ENCODE measurements around the gene CPZ.
"Not testable (repeated sequence)": the region's sequence is repeated elsewhere in the genome, so short reads cannot be mapped to it uniquely, and the experiment has no call there.

Gene CPZ

DNA sequence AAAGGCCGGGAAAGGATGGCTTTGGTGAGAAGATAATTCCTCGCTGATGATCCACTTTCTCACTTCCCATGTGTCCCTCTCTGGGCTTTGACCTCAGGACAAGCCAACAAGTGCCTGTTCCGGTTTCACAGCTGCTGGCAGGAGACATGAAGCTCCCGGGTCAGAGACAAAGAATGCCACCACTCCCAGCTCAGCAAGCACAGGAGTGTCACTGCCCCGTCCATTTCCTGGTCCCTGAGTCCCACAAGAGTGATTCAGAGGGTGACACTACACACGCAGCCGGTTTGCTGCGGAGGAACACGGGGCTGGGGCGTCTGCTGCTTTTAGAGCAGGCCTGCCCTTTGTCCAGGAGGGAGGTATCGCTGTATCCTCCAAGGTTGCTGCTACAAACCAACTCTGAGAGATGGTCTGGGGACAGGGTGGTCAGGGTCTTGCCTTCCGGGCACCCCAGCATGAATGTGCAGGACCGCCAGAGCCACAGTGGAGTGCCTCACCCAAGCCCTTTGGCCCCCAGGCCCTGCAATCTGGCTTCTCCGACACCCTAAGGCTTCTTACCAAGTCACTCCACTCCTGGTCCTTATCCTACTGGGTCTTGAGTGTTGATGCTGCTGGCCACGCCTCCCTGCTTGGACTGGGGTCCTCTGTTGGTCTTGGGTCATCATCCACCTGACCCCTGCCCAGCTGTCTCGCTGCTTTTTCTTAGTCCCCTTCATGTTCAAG is 49.5 kb downstream of the CPZ start:
- no peak for DNase-seq

GRCh38 chr4:8642651-8643321 is 50.2 kb downstream of the CPZ start:
- no peak for DNase-seq

GRCh38 chr4:8643441-8643840 is 50.9 kb downstream of the CPZ start:
- no peak for DNase-seq

GRCh38 chr4:8643986-8644385 is 51.4 kb downstream of the CPZ start:
- DNase-seq, result no peak

DNA sequence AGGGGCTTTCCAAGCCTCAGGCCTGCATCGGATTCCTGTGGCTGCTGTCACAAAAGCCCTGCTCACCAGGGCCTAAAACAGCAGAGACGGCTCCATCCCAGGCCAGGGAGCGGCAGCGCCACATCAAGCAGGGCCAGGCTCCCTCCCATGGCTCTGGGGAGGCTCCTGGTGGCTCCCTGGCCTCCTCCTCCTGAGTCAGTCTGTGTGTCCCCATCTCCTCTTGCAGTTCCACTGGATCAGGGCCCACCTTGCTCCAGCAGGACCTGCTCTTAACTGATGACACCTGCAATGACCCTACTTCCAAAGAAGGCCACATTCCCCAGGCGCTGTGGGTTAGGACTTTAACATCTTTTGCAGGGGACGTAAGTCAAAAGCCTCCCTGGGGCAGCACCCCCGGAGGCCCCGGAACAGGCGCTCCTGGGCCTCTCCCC is 51.9 kb downstream of the CPZ start:
- no peak for DNase-seq

- no peak for DNase-seq
Measured at GRCh38 chr4:8644966-8645752, 52.6 kb downstream of the CPZ start.

GRCh38 chr4:8645753-8646124 is 53.2 kb downstream of the CPZ start:
- no peak for DNase-seq

GRCh38 chr4:8646296-8647093 is 53.9 kb downstream of the CPZ start:
- no peak for DNase-seq

DNA sequence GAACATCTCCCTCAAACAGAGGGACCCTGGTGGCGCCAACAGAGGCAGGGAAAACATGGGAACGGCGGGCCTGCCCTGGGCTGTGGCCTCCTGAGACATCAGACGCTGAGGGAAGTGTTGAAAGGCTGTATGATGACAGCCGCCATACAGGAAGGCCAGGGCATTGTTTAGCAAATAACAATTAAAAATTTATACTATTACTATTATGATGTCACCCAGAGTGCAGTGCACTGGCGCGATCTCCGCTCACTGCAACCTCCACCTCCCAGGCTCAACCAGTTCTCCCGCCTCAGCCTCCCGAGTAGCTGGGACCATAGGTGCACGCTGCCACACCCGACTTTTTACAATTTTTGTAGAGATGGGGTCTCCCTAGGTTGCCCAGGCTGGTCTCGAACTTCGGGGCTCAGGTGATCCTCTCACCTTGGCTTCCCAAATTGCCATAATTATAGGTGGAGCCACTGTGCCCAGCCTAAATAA is 54.6 kb downstream of the CPZ start:
- DNase-seq, result no peak

DNA sequence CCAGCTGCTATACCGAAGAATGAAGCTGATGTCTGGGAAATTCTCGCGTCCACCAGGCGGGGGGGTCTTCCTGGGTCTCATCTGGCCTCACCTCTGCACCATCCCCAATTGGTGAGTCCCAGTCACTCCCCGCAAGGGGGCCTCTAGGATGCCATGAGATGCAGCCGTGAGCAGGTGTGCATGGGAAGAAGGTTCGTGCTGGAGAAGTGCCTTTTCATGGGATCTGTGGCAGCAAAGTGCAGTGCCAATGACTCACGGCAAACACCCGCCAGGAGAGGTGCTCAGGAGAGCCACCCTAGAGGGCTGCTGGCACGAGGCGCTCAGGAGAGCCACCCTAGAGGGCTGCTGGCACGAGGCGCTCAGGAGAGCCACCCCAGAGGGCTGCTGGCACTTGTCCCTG is 55.1 kb downstream of the CPZ start:
- DNase-seq, result no peak

DNA sequence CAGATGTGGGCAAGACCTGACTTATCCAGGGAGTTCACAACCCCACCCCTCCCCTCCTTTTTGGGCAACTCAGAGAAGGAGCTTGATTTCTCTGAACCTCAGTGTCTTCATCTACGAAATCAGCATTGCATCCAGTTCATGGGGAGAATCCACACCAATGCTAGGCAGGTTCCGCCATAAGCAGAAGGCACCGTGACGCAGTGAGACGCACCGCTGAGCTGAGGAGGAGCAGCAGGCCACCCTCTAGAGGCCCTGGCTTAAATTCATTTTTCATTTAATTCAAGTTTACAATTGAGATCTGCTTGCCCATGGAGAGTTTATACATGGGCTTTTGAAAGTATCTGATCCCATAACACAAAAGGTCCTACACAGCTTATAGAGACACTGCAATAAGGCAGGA is 55.7 kb downstream of the CPZ start:
- DNase-seq, result no peak

DNA sequence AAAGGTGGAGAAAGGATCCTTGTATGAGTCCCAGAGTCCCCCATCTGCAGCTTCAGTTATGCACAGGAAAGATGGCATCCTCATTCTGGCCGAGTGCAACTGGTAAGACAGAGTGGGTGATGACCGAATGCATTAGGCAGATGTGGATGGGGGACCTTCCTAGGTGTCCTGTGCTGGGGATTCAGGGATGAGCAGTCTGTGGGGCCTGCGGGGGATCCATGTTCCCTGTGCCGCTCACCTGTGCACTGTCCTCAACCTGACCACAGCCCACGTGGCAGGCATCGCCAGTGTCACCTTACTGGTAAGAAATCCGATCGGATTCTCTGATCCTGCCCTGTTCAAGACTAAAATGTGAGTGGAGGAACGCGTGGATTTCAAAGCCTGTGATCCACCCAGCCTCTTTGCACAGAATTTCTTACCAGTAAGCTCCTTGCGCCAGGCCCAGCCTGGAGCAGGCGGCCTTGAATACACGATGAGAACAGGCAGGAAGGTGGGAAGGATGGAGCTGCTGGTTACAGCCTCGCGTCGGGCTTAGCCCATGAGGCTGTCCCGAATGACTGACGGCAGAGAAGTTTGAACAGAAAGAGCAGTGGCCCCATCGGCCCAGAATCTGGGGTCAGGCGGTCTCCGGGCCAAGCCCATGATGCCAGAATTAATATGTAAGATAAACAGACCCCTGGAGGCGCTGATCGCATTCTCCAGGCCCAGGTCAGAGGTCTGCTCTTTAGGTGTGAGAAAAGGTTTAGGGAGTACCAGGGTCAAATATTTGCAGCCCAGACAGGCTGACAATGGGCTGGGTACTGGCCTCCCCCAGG is 56.5 kb downstream of the CPZ start:
- DNase-seq, result no peak

- DNase-seq, result no peak
Measured at GRCh38 chr4:8649631-8650361, 57.2 kb downstream of the CPZ start.

GRCh38 chr4:8651661-8652180 is 59.2 kb downstream of the CPZ start:
- no peak for DNase-seq

- DNase-seq, result no peak
Measured at GRCh38 chr4:8652181-8653078, 59.9 kb downstream of the CPZ start.

DNA sequence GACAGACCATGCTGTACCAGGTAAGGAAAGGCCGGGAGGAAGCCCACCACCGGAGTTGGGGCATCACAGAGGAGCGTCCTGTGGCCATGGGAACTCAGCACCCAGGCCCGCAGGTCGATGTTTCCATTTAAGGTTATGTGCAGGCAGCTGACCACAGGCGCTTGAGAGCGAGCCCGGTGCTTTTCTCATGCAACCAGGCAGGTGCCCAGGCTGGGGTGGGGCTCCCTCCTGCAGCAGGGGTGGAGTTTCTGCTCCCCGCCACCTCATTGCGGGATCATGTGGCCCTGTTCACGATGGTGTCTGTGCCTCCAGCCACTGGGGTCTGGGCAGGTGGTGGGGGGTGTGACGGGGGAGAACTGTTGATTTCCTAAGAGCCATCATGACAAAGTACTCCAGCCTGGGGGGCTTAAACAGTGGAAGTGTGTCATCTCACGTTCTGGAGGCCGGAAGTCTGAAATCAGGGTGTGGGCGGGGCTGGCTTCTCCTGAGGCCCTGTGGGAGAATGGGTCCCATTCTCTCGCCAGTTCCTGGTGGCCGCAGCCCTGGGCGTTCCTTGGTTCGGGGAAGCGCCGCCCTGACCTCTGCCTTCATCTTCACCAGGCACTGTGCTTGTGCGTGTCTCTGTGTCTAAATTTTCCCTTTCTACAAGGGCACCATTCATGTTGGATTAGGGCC is 60.9 kb downstream of the CPZ start:
- DNase-seq, result no peak

DNA sequence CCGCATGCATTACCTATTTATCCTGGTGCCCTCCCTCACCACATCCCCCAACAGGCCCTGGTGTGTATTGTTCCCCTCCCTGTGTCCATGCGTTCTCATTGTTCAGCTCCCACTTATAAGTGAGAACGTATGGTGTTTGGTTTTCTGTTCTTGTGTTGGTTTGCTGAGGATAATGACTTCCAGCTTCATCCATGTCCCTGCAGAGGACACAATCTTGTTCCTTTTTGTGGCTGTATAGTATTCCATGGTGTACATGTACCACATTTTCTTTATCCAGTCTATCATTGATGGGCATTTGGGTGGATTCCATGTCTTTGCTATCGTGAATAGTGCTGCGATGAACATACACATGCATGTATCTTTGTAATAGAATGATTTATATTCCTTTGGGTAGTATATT is 61.6 kb downstream of the CPZ start:
- not testable (repeated sequence) for DNase-seq

DNA sequence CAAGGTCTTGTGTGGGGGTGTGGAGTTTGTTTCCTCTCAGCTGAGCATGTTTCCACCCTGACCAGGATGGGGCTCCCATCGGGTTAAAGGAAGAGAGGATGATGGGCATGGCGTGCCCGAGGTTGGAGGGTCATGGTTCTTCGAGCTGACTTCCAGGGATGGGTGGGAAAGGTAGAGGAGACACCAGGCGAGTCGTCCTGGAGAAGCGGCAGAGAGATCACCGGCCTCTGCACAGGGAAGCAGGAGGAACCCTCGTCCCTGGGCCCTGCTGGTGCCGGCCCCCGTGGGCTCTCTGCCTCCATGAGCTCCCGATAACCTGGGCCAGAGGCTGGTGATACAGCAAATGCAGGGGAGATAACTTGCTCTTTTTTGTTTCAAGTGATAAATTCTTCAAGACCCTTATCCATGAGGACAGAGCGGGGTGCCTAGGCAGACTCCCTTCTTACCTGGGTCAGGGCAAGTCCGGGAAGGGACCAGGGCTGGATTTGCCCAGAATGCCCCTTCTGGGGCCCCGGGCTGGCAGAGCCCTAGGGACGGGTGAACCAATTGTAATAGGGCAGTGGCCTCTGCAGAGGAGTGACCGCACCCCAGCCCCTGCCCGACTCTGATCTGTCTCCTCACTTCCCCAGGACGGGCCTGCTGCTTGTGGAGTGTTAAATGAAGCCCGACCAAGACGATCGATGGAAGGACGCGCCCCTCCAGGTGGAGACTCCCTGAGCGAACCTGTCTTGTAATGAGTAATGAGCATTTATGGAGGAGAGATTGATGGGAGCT is 63.0 kb downstream of the CPZ start:
- no peak for DNase-seq

- no peak for DNase-seq
Measured at GRCh38 chr4:8656185-8656517, 63.6 kb downstream of the CPZ start.
